GM12891 (cell line): ENCODE measurements around the gene SSPN.

Experiments
- DNase-seq: peaks from one replicate; pipeline ENCODE4 v3.0.0; 2011; ENCODE audit warnings: low spot score; ENCODE audit not compliant: insufficient read length
- FAIRE-seq: peaks from 2 replicates; lab custom pipeline; 2011; peaks lifted over from hg19 to GRCh38; lab: Jason Lieb, UNC
- PAX5 ChIP-seq: IDR thresholded peaks from 2 replicates; pipeline ENCODE4 v1.6.1; 2011; ENCODE audit warnings: low read length, moderate library complexity, mild to moderate bottlenecking; ENCODE audit not compliant: insufficient read depth, severe bottlenecking
- POLR2A ChIP-seq: IDR thresholded peaks from 2 replicates; pipeline ENCODE4 v1.6.1; 2011; ENCODE audit warnings: low read depth, low read length, control low read depth
- POLR2AphosphoS5 ChIP-seq: IDR thresholded peaks from 2 replicates; pipeline ENCODE4 v1.6.1; 2011; ENCODE audit warnings: low read depth, low read length, control low read depth
- POU2F2 ChIP-seq: IDR thresholded peaks from 2 replicates; pipeline ENCODE4 v1.6.1; 2011; ENCODE audit warnings: low read depth, mild to moderate bottlenecking, control low read depth, low read length, moderate library complexity
- SPI1 ChIP-seq: IDR thresholded peaks from 2 replicates; pipeline ENCODE4 v1.6.1; 2011; ENCODE audit warnings: low read depth, low read length, control low read depth
- TAF1 ChIP-seq: IDR thresholded peaks from 2 replicates; pipeline ENCODE4 v1.6.1; 2011; ENCODE audit warnings: low read depth, low read length, control low read depth

The SSPN gene

DNA sequence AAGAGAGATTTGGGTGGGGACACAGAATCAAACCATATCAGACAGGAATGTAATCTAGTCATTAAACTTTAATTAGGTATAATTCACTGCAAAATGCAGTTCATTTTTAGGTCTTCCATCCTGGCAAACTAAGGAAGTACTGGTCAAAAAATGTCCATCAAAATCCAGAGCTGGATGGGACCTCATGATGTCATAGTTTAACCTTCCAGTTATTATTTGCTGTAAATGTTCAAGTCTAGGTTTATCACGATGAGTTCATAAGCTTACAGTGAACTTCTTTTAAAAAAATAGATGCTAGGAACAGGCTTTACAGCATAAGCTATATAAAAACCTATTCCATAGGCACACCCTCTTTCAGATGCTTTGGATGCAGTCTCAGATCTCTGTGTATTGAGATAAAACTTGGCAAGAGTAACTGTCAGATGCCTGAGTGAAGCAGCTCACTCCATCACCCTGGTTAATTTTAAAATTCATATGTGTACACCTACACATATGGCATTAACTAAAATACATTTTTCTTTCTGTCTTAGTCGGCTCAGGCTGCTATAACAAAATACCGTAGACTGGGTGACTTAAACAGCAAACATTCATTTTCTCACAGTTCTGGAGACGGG is 7.9 kb downstream of the SSPN start:
- no peak for TF ChIP-seq POLR2AphosphoS5
- no peak for TF ChIP-seq PAX5
- no peak for TF ChIP-seq POLR2A
- TF ChIP-seq TAF1 = no peak
- no peak for TF ChIP-seq SPI1
- no peak for TF ChIP-seq POU2F2
- DNase-seq = no peak
- FAIRE-seq = no peak

DNA sequence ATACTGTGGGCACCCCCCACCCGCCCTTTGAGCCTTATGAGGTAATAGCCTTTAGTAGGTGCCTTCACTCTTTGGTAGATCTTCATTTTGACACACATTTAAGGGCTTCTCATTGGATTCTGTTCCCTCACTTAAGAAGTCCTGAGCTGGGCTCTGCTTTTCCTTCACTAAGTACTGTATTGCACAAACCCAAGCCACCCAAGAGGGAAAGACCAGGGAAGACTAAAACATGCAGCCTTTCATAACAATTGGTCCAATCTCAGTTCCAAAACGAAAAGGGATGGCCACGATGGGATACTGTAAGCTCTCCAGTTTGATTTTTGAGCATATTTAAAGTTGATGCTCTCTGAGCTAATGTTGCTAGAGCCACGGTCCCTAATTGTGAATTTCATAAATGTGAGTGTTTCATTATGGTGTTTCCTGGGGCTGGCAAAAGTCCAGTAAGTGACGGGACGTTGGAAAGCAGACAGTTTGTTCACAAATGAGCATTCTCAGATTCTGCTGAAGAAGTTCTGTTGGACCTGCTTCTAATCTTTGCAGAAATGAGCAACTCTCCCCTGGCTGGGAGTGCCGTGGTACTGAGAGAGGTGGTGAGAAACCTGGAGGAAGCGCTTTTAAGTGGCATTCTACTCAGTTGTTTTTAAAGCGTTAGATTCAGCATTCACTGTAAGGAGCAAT is 9.4 kb downstream of the SSPN start:
- DNase-seq = no peak
- no peak for FAIRE-seq
- TF ChIP-seq TAF1 (no peak), PAX5 (no peak), POLR2A (no peak), SPI1 (no peak)

DNA sequence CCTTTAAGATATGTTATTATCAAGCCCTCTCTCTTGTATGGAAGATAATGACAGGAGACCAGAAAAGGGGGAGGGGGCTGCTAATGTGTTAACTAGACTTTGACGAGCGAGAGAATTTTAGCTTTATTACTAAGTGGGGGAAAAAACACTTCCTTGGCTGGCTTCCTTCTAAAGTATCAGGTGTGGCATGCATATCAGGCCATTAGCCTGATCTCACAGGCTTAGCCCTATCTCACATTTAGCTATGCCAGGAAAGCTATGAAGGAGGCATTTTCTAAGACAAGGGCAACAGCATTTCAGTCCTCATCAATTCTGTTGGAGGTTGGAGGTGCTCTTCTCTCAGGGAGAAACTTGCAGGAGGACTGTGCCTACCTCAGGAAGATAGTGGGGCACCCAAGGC is 9.9 kb downstream of the SSPN start:
- FAIRE-seq (no peak), DNase-seq (no peak)
- TF ChIP-seq POU2F2 = no peak
- TF ChIP-seq POLR2A = no peak
- no peak for TF ChIP-seq POLR2AphosphoS5
- TF ChIP-seq SPI1 = no peak
- no peak for TF ChIP-seq PAX5

DNA sequence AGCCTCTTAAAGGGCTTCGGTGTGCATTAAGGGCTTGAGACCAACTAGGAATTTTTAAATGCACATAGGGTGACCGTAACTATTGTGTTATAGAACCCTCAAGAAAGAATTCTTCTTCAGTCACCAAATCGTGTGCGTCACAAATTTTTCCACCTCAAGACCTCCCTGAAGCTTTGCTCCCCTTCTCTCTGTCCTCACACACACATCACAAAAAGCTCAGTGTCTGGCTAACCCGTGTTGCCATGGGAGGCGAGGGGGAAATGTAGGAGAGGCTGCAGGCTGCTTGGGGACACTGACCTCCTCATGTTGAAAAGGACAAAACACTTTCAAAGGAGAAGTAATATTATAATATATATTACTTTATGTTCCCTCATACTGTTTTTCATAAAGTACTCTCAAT is 10.6 kb downstream of the SSPN start:
- no peak for FAIRE-seq
- TF ChIP-seq POLR2A (no peak), PAX5 (no peak)
- DNase-seq = no peak

DNA sequence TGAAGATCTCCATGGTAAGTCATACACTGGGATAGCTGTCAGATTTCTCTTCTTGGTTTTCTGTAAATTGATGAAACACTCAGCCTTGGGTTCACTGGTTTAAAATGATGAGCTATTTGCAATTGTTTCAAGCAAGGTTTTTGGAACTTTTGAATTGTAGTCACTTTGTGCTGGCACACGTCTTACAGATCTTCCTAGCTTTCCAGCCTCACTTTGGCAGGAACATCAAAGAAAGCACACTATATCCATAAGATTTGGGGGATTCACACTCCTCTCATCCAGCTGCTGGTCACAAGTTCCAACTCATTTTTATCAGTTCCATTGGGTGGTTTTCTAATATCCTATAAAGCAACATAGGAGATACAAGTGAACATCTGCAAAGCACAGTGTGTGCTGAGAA is 16.0 kb downstream of the SSPN start:
- no peak for TF ChIP-seq SPI1
- no peak for TF ChIP-seq TAF1
- TF ChIP-seq PAX5 = no peak
- TF ChIP-seq POLR2AphosphoS5 = no peak
- no peak for TF ChIP-seq POLR2A
- TF ChIP-seq POU2F2 = no peak
- no peak for DNase-seq
- FAIRE-seq = no peak

DNA sequence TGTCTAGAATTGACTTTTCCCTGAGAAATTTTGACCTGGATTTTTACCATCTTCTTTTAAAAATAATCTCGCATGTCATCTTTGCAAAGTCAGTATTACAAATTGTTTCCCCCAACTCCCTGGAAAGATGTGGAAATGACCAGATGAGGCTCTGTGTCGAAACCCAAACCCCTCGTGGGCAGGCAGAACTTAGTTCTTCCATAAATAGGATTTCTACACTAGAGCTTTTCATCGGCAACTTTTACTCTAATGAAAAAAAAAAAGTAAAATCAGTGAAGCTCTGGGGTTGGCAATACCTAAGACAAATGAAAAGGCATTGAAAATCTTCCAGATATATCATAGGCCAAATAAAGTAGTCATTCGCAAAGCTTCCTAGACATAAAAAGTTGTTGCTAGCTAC is 17.0 kb downstream of the SSPN start:
- FAIRE-seq = no peak
- DNase-seq = no peak
- no peak for TF ChIP-seq POU2F2
- TF ChIP-seq SPI1 = no peak
- no peak for TF ChIP-seq POLR2AphosphoS5
- no peak for TF ChIP-seq POLR2A
- TF ChIP-seq TAF1 = no peak

DNA sequence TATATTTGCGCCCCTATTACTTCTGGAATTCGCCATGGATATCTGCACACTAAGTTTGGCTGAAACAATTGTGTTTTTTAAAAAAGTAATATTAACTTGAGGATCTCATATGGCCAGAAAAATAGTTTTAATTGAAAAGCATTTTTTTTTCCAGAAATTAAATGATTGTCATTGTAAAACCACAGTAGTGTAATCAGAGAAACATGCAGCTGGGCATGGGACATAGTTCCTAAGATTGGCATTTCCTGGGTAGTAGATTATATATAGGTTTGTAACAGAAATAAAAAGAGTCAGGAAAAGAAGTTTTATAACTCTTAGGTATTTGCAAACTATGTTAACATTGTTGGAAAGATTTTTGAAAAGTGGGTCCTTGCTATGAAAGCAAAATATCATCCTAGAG is 17.6 kb downstream of the SSPN start:
- DNase-seq (no peak), FAIRE-seq (no peak)
- no peak for TF ChIP-seq POU2F2
- TF ChIP-seq PAX5 = no peak
- no peak for TF ChIP-seq TAF1
- no peak for TF ChIP-seq SPI1
- TF ChIP-seq POLR2A = no peak
- no peak for TF ChIP-seq POLR2AphosphoS5

DNA sequence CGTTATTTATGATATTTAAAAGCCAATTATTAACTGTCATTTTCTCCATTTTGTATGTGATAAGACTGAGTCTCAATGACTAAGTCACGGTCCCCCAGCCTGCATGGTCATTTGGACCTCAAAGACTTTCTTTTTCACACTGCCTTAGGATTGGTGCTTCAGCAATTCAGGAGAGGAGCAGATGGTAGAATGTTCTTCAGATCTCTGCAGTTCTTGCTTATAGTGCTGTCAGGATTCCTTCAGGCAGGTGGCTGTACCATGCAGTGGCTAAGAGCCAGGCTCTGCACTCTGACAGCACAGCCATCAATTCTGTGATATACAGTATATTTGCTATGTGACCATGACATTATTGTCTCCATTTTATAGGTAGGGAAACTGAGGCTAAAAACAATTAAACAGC is 18.7 kb downstream of the SSPN start:
- FAIRE-seq = no peak
- no peak for DNase-seq
- TF ChIP-seq POLR2A (no peak), SPI1 (no peak), POU2F2 (no peak), PAX5 (no peak)

DNA sequence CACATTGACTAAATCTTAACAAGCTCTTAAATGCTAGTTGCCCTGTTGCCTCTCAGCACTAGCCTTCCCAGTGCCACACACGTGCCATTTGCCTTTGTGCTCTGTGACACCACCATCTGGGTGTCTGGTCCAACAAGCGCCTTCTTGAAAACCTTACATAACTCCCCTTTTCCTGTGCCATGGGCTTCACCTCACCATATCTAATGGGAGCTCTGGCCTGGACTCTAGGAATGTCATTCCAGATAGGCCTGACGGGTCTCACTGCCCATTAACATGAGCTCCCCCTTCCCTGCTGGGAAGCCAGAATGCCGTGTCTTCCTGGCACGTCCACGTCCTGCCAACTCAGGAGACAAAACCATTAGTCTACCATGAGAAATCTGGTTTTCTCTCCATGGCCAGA is 24.4 kb downstream of the SSPN start:
- FAIRE-seq = no peak
- DNase-seq = no peak

DNA sequence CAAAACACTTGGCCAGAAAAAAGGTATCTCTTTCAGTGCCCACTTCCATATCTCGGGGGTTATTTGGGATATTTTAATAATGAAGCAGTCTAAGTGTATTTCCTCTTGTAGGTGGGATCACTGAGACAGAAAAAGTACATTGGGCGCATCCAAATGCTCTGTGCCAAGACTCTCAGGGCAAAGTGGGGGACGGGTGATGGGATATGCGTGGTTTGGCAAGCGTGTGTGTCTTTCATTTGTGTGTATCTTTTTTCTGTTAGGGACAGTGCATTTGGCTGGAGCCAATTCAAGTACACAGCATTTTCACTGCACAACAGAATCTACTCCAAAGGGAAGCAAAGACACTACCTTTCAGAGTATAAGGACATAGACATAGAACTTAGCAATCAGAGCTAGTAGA is 29.3 kb downstream of the SSPN start:
- FAIRE-seq = no peak
- DNase-seq = no peak
- TF ChIP-seq TAF1 = no peak
- TF ChIP-seq SPI1 = no peak
- no peak for TF ChIP-seq POLR2A
- TF ChIP-seq PAX5 = no peak
- no peak for TF ChIP-seq POLR2AphosphoS5
- TF ChIP-seq POU2F2 = no peak

More for the DNA sequence above, 24.4 kb downstream of the SSPN start:
- no peak for TF ChIP-seq PAX5
- no peak for TF ChIP-seq POLR2A
- no peak for TF ChIP-seq SPI1
- TF ChIP-seq TAF1 = no peak
- TF ChIP-seq POU2F2 = no peak
- no peak for TF ChIP-seq POLR2AphosphoS5
